Gastrocnemius medialis (tissue), 4 donors: ENCODE results near the gene PHACTR3.

Experiments
- POLR2A ChIP-seq, 2 donors: fragments of 450-650 bp; IDR thresholded peaks; one replicate each; pipeline ENCODE4 v1.6.1; 2017; ENCODE audit warnings: antibody characterized with exemption in 2 of 2, mild to moderate bottlenecking in 2 of 2, moderate library complexity in 2 of 2
- TF ChIP-seq, protein P1 (sequence below), 5 experiments: fragments of 450-650 bp in 3 of 5; fragments of 200-600 bp in 2 of 5; sonication (generic) in 2 of 5; IDR thresholded peaks in 4 of 5; conservative IDR thresholded peaks in 1 of 5; 1 replicate in 4 of 5; 2 replicates in 1 of 5; pipeline ENCODE4 v1.5.1; 2016 to 2019; ENCODE audit warnings: antibody characterized with exemption in 5 of 5, mild to moderate bottlenecking in 3 of 5, moderate library complexity in 3 of 5

- TF ChIP-seq, protein P1, sequence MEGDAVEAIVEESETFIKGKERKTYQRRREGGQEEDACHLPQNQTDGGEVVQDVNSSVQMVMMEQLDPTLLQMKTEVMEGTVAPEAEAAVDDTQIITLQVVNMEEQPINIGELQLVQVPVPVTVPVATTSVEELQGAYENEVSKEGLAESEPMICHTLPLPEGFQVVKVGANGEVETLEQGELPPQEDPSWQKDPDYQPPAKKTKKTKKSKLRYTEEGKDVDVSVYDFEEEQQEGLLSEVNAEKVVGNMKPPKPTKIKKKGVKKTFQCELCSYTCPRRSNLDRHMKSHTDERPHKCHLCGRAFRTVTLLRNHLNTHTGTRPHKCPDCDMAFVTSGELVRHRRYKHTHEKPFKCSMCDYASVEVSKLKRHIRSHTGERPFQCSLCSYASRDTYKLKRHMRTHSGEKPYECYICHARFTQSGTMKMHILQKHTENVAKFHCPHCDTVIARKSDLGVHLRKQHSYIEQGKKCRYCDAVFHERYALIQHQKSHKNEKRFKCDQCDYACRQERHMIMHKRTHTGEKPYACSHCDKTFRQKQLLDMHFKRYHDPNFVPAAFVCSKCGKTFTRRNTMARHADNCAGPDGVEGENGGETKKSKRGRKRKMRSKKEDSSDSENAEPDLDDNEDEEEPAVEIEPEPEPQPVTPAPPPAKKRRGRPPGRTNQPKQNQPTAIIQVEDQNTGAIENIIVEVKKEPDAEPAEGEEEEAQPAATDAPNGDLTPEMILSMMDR (IDR thresholded peaks at IDR 0.05 in 4 of 5, conservative IDR thresholded peaks at IDR 0.05 in 1 of 5), result no peak
- no peak for TF ChIP-seq POLR2A (IDR thresholded peaks at IDR 0.05)
Observed at GRCh38 chr20:59623583-59623982, 19.2 kb downstream of the PHACTR3 start.
